ENCODE measurements around the gene CA11.

Gene CA11

DNA sequence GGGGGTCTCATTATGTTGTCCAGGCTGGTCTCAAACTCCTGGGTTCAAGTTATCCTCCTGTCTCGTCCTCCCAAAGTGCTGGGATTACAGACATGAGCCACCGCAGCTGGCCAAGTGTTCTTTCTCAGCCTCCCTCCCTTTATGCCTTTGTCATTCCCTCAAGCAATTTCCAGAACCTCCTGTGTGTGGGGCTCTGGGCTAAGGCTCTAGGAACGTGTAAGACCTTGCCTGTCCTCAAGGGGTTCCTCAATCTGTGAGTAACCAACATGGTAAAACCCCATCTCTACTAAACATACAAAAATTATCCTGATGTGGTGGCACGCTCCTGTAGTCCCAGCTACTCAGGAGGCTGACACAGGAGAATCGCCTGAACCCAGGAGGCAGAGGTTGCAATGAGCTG lies 55.0 kb downstream of the CA11 start:
- no peak overlapping the region for H3K9ac ChIP-seq (ENCODE audit: low read depth, low read length)
- H3K4me1 ChIP-seq (ENCODE audit: insufficient read depth, low read length) = no peaks in the 10 kb centered on the region
- H3K36me3 ChIP-seq (ENCODE audit: insufficient read depth, low read length) = no peaks in the 10 kb centered on the region
- H3K9me3 ChIP-seq (ENCODE audit: insufficient read depth, low read depth, low read length) = no peaks in the 10 kb centered on the region
- WGBS = 79% methylated on average over 5 of the region's 5 CpGs
- no peak overlapping the region for H3K27ac ChIP-seq (ENCODE audit: low read depth, low read length)
- no peaks in the 10 kb centered on the region for H3K27me3 ChIP-seq (ENCODE audit: insufficient read depth, low read length)
- H3K4me3 ChIP-seq (ENCODE audit: low read length) = no peak overlapping the region

DNA sequence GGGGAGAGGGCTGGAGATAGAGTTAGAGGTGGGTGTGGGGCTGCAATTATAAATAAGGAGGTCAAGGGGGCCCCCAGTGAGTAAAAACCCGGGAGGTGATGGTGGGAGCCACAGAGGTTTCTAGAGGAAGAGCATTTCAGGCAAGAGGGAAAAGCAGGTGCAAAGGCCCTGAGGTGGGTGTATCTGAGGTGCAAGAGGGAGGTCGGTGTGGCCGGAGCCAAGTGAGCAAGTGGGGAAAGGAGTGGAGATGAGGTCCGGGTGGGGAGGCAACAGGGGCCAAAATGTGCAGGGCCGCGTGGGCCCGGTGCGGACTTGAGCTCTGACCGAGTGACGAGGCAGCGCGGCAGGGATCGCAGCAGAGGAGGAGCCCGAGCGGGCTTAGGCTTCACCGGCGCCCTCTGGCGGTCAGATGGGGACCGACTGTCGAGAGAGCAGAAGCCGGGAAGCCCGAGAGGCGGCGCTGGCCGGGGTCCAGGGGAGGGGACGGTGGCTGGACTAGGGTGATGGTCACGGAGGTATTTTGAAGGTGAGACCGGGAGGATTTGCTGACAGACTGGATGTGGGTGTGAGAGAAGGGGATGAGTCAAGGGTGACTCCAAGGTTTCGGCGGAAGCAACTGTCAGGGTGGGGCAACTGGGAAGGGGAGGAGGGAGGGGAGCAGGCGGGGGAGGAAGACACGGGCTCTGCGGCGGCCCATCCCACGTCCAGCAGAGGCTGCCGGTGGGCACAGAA lies 57.2 kb downstream of the CA11 start:
- Histone ChIP-seq H3K4me1 (ENCODE audit: insufficient read depth, low read length) (peaks cover 3% of the 10 kb centered on the region), H3K36me3 (ENCODE audit: insufficient read depth, low read length) (no peaks in the 10 kb centered on the region), H3K27ac (ENCODE audit: low read depth, low read length) (no peak overlapping the region), H3K9me3 (ENCODE audit: insufficient read depth, low read depth, low read length) (no peaks in the 10 kb centered on the region), H3K9ac (ENCODE audit: low read depth, low read length) (no peak overlapping the region; the same call in 1 of the 2 replicates), H3K4me3 (ENCODE audit: low read length) (peak overlapping the region; percentile 55), H3K27me3 (ENCODE audit: insufficient read depth, low read length) (no peaks in the 10 kb centered on the region)
- 7% methylated on average over 36 of the region's 36 CpGs for WGBS
